HCEC 1CT (cell line): ENCODE results near the gene BID.
A peak's percentile ranks its signal among the peaks of the same experiment; 100 is the strongest.

ENCODE experiments used
- DNase-seq: peaks from one replicate; pipeline ENCODE4 v3.0.0-alpha.2; 2017

Gene BID

GRCh38 chr22:17732251-17732854 lies 41.9 kb downstream of the BID start:
- DNase-seq = no peak

DNA sequence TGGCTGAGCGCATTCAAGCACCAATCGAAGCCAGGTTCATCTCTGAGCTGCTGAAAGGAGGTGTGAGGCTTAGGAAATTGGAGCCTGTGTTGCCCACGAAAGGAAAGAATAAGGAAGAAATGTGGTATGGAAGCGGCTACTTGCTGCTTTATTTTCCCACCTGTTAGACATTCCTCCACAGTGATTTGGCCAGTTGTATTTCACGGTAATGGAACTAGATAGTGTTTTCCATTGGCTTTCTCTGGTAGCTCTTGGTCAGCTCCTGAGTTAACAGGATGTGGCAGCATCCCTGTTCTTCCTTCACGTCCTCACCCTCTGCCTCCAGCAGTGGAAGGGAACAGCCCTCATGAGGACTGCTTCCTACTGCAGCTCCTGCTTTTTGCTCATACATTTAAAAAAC lies 44.7 kb downstream of the BID start:
- DNase-seq = no peak

GRCh38 chr22:17728786-17729185 lies 45.5 kb downstream of the BID start:
- DNase-seq = no peak

- DNase-seq = no peak
Observed at GRCh38 chr22:17726928-17727897, 47.1 kb downstream of the BID start.

DNA sequence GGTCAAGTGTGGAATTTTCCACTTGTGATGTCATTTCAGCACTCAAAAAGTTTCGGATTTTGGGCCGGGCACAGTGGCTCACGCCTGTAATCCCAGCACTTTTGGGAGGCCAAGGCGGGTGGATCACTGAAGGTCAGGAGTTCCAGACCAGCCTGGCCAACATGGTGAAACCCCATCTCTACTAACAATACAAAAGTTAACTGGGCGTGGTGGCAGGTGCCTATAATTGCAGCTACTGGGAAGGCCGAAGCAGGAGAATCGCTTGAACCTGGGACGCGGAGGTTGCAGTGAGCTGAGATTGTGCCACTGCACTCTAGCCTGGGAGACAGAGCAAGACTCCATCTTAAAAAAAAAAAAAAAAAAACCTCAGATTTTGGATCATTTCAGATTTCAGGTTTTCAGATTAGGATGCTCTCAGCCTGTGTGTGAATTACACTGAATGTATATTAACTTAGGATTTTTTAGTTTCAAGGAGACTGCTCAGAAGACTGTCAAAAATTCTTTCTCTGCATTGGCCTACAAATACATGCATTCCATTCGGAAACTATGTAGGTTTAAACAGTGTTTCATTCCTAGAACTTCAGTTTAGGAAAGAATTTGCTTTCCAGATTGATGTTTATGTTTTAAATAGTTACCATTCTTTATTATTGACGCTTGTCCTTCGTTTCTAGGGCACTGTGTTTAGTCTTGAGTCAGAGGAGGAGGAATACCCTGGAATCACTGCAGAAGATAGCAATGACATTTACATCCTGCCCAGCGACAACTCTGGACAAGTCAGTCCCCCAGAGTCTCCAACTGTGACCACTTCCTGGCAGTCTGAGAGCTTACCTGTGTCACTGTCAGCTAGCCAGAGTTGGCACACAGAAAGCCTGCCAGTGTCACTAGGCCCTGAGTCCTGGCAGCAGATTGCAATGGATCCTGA lies 48.0 kb downstream of the BID start:
- peak; percentile 50 for DNase-seq

- DNase-seq = no peak
Observed at GRCh38 chr22:17725500-17725796, 48.8 kb downstream of the BID start.

- no peak for DNase-seq
Observed at GRCh38 chr22:17724678-17725499, 49.4 kb downstream of the BID start.

- DNase-seq = no peak
Observed at GRCh38 chr22:17724241-17724640, 50.0 kb downstream of the BID start.

DNA sequence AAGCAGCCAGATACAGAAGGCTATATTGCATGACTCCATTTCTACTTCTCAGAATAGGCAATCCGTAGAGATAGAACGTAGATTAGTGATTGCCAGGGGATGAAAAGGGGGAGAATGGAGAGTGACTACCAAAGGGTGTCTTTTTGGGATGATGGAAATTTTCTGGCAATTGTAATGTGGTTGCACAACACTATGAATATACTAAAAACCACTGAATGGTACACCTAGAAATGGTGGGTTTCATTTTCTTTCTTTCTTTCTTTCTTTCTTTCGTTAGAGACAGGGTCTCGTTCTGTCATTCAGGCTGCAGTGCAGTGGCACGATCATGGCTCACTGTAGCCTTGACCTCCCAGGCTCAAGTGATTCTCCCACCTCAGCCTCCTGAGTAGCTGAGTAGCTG lies 54.4 kb downstream of the BID start:
- DNase-seq = no peak

DNA sequence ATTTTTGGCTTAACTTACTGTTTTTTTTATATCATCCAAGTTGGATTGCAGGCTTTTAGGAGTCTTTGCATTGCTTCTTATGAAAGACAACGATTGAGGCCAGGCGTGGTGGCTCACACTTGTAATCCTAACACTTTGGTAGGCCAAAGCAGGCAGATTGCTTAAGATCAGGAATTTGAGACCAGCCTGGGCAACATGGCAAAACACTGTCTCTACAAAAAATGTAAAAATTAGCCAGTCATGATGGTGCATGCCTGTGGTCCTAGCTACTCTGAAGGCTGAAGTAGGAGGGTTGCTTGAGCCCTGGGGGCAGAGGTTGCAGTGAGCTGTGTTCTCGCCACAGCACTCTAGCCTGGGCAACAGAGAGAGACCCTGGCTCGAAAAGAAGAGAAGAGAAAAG lies 56.6 kb downstream of the BID start:
- no peak for DNase-seq

- no peak for DNase-seq
Observed at GRCh38 chr22:17716529-17716928, 57.7 kb downstream of the BID start.

GRCh38 chr22:17712441-17712840 lies 61.8 kb downstream of the BID start:
- peak; percentile 58 for DNase-seq

GRCh38 chr22:17710023-17710422 lies 64.2 kb downstream of the BID start:
- DNase-seq = no peak

- no peak for DNase-seq
Observed at GRCh38 chr22:17707526-17707925, 66.7 kb downstream of the BID start.

- no peak for DNase-seq
Observed at GRCh38 chr22:17706947-17707346, 67.3 kb downstream of the BID start.

GRCh38 chr22:17705951-17706900 lies 68.0 kb downstream of the BID start:
- peak; percentile 92 for DNase-seq

GRCh38 chr22:17705546-17705945 lies 68.7 kb downstream of the BID start:
- DNase-seq = no peak

GRCh38 chr22:17703811-17704210 lies 70.5 kb downstream of the BID start:
- no peak for DNase-seq

- DNase-seq = no peak
Observed at GRCh38 chr22:17700778-17701177, 73.5 kb downstream of the BID start.

- DNase-seq = no peak
Observed at GRCh38 chr22:17699696-17700340, 74.5 kb downstream of the BID start.

DNA sequence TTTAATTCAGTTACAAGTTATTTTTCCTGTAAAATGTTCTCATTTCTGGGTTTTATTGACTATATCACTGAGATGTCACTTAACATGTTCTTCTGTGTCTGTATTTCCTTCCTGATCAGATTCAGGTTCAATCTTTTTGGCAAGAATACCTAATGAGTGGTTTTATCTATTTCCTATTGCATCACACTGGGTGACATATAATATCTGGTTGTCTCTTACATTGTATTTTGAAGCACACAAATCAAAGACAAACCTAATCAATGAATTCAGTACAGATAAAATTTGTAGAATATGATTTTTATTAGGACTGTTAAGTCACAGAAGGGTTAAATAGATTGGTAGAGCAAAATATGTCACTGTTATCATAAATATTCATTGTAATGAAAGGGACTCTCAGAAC lies 75.3 kb downstream of the BID start:
- DNase-seq = no peak
